Renal cortex interstitium (tissue), 11 donors: ENCODE measurements around the gene CDIPT. TPM values are rescaled to one million over a fixed set of nuclear protein-coding genes. Genes with fewer than 3 reads are reported as not detected.
"Not testable (repeated sequence)": the region's sequence is repeated elsewhere in the genome, so short reads cannot be mapped to it uniquely, and the experiment has no call there.

Experiments used
- DNase-seq, 11 donors: peaks; one replicate each; pipeline ENCODE4 v3.0.0-alpha.2; 2013; ENCODE audit warnings: low read depth in 9 of 11, low spot score in 4 of 11; ENCODE audit errors: extremely low read depth in 1 of 11
- polyA plus RNA-seq, 3 donors: library from polyadenylated mRNA; unstranded; fragments of 120-200 nt; gene quantifications; one replicate each; pipeline ENCODE4 v1.2.1, GENCODE V29; 2013; ENCODE audit not compliant: insufficient read length in 3 of 3

CDIPT gene
- polyA plus RNA-seq, 3 donors: 83.8 to 110 (median 108) TPM

DNA sequence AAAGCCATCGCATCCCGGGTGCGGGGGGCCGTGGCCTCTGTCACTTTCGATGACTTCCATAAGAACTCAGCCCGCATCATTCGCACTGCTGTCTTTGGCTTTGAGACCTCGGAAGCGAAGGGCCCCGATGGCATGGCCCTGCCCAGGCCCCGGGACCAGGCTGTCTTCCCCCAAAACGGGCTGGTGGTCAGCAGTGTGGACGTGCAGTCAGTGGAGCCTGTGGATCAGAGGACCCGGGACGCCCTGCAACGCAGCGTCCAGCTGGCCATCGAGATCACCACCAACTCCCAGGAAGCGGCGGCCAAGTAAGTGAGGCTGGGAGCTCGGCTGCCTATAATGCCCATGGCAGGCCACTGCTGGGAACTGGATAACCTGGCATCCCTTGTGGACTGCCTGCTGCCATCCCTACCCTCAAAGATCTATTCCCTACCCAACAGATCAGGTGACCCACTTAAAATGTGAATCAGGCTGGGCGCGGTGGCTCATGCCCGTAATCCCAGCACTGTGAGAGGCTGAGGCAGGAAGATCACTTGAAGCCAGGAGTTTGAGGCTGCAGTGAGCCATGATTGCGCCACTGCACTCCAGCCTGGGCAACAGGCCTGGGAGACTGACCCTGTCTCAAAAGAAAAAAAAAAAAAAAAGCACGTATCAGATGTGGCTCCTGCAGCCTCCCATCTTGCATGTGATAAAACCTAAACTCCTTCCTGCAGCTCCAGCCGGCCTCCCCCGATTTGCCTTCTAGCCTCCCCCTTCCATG, 18.3 kb downstream of the CDIPT start:
- no peak for DNase-seq

DNA sequence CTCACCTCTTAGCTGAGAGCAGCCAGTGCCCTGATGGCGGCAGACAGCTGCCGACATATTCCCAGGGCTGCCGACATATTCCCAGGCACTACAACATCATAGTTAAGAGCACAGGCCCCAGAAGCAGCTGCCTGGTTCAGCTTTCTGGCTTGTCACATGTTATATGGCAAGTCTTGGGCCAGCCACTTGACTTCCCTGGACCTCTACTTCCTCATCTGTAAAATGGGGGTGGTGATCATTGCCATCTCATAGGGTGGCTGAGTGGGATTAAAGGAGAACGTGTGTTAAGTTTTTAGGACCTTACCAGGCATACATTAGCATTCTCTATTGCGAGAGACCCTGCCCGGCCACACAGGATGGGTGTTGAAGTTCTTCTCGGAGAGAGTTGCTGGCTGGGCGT, 19.1 kb downstream of the CDIPT start:
- no peak for DNase-seq

DNA sequence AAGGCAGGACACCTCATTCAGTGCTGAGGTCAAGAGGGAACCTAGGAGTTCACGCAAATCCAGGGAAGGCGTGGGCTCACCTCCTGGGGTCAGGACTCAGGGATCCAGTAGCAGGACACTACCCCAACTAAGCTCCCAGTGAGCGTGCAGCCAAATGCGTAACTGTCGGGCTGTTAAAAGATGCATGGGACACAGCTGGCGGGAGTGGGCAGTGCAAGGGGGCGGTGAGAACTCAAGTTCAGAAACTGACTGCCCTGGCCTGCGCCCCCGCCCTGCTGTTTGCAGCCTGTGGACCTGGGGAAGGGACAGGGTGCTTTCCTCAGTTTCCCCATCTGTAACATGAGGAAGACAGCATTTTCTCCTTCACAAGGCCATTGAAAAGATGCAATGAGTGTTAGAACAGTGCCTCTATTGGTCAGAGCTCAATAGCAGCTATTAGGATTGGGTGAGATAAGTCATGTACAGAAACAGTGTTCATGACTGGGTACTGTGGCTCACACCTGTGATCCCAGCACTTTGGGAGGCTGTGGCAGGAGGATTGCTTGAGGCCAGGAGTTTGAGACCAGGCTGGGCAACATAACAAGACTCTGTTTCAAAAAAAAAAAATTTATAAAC, 20.2 kb downstream of the CDIPT start:
- no peak for DNase-seq

DNA sequence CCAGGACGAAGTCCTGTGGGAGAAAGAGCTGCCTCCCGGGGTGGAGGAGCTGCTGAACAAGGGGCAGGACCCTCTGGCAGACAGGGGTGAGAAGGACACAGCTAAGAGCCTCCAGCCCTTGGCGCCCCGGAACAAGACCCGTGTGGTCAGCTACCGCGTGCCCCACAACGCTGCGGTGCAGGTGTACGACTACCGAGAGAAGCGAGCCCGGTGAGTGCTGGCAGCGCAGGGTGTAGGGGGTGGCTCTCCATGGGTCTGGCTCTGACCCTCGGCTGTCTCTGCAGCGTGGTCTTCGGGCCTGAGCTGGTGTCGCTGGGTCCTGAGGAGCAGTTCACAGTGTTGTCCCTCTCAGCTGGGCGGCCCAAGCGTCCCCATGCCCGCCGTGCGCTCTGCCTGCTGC, 21.4 kb downstream of the CDIPT start:
- no peak for DNase-seq

DNA sequence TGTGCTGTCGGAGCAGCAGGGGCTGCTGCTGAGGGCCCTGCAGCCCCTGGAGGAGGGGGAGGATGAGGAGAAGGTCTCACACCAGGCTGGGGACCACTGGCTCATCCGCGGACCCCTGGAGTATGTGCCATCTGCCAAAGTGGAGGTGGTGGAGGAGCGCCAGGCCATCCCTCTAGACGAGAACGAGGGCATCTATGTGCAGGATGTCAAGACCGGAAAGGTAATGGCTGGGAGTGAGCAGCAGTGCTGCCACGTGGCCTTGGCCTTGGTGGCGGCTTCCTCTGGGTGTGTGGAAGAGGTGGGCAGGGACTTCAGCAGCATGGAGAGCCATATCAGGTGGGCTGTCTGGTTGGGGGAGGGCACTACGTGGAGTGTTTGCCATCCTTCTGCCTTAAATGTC, 22.8 kb downstream of the CDIPT start:
- DNase-seq: no peak

DNA sequence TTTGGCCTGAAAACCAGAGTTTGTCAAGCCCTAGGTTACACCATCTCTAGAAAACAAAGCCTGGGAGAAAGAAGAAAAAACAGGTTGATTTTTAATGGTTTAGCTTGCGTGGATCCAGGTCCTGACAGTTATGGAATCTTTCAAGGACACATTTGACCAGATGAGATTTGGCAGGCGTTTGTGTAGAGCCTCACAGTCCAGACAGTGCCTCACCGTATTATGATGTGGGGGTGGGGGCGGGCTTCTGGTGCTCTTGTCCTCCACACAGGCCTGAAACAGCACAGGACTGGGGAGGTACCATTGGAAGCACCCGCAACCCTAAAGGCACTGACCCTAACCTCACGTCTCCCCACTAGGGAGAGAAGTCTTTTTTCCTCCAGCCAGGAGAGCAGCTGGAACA, 23.2 kb downstream of the CDIPT start:
- no peak for DNase-seq

DNA sequence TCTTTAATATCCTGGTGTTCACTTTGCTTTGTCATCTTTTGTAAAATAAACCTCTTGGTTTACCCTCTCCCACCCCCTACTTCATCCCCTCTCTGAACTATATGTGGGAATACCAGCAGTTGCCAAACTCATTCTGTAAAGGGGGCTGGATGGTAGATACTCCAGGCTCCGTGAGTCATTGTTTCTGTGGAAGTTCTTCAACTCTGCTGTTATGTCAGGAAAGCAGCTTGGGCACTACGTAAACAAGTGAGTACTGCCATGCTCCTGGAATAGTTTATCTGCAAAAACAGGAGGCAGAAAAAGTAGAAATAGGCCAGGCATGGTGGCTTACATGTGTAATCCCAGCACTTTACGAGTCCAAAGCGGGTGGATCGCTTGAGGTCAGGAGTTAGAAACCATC, 25.2 kb downstream of the CDIPT start:
- DNase-seq: no peak

DNA sequence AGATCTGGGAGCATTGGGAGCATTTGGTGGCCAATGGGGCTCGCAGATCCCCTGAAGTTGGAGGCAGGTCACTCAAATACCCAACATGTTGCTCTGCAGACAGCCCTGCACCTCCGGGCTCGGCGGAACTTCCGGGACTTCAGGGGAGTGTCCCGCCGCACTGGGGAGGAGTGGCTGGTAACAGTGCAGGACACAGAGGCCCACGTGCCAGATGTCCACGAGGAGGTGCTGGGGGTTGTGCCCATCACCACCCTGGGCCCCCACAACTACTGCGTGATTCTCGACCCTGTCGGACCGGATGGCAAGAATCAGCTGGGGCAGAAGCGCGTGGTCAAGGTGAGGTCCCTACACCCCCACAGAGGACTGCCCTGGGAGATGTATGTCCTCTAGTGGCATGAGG, 26.4 kb downstream of the CDIPT start:
- DNase-seq: no peak

DNA sequence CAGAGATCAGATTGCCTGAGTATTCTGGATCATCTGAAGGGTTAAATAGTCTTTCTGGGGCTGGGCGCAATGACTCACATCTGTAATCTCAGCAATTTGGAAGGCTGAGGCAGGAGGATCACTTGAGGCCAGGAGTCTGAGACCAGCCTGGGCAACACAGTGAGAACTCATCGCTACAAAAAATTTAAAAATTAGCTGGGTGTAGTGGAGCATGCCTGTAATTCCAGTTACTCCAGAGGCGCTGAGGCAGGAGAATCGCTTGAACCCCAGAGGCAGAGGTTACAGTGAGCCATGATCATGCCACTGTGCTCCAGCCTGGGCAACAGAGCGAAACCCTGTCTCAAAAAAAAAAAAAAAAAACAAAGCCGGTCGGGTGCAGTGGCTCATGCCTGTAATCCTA, 27.1 kb downstream of the CDIPT start:
- DNase-seq: no peak

DNA sequence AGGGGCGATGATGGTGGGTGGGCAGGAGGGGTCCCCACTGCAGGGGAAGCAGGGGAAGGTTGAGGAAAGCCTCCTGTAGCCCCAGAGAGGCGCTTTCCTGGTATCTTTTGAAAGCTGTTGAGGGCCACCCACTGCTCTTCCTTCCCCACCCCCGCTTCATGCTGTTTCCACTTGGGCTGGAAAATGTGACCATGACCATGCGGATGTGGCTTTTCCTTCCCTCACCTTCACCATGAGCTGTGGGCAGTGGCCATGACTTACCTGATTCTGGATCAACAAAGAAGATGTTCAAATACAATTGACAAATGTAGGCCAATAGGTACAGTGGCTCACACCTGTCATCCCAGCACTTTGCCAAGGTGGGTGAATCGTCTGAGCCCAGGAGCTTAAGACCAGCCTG, 28.9 kb downstream of the CDIPT start:
- no peak for DNase-seq

DNA sequence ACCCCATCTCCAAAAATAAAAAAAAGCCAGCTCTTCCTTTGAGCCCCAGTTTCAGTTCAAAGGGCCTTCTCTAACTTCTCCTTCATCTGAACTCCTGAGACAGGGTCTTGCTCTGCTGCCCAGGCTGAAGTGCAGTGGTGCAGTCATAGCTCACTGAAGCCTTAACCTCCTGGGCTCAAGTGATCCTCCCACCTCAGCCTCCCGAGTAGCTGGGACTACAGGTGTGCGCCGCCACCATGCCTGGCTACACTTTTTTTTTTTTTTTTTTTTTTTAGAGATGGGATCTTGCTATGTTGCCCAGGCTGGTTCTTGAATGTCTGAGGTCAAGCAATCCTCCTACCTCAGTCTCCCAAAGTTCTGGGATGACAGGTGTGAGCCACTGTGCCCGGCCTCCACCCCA, 29.8 kb downstream of the CDIPT start:
- not testable (repeated sequence) for DNase-seq

DNA sequence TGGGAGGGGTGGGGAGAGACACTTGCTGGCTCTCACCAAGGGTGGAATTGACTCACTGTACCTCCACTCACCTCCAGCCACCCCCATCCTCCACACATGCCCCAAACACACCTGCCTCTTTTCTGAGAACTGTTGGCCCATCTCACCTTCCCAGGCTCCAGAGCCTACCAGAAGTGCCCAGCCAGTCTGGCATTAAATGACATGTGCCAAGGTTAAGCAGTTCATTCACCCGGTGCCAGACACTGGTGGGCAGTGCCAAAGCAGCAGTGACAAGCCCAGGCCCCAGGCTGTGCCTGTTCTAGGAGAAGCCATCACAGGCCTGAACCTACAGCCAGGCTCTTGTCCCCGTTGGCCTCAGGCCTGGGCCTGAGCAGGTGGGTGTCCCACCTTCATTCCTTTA, 31.5 kb downstream of the CDIPT start:
- DNase-seq: no peak

DNA sequence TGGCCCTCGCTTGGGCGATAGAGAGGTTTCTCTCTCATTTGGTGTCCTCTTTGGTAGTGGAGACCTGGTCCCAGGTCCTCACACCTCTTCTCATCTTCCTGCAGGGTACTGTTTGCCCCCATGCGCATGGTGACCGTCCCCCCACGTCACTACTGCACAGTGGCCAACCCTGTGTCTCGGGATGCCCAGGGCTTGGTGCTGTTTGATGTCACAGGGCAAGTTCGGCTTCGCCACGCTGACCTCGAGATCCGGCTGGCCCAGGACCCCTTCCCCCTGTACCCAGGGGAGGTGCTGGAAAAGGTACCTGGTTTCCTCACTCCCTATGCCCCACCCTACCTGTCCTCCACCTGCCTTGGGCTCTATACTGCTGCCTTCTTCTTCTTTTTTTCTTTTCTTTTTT, 32.3 kb downstream of the CDIPT start:
- DNase-seq: no peak

DNA sequence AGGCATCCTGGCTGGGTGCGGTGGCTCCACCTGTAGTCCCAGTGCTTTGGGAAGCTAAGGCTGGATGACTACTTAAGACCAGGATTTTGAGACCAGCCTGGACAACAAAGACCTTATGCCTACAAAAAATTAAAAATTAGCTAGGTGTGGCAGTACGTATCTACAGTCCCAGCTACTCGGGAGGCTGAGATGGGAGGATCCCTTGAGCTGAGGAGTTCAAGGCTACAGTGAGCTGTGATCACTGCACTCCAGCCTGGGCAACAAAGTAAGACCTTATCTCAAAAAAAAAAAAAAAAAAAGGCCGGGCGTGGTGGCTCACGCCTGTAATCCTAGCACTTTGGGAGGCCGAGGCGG, 36.7 kb downstream of the CDIPT start:
- no peak for DNase-seq

DNA sequence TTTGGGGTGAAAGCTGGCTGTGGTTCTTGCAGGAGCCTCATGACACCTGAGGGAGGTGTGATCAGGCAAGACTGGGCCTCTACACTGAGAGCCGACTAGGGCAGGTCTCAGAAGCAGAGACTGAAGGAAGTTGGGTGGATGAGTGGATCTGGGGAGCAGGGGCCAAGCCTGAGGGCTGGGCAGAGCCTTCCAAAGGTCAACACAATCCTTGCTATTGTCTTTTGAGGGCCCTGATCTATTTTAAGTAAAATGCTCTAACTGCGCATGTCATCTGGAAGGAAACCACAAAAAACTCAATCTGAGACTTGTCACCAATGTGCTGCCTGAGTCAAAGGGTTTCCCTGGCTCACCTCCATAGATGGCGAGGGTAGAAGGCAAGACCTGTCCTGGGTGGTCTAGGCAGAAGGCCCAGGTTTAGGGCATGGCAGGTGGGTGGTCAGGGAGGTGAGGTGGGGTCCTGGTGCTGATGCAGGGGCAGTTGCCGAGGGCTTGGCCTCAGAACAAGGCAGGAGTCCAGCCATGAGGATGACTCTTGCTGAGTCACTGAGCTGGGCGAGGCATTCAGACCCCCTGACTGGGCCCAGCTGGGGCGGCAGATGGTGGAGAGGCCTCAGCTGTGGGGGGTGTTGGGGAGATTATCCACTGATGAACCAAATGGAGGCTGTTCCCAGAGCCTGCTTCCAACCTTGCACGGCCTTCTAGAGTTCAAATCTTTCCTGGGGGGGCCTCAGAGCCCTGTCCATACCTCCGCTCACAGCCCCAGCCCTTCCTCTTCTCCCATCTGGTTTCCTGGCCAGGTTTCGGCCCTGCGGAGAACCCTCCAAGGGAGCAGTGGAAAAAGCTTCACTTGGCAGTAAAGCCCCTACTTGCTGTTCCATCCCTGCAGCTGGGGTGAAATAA, 37.6 kb downstream of the CDIPT start:
- no peak for DNase-seq

DNA sequence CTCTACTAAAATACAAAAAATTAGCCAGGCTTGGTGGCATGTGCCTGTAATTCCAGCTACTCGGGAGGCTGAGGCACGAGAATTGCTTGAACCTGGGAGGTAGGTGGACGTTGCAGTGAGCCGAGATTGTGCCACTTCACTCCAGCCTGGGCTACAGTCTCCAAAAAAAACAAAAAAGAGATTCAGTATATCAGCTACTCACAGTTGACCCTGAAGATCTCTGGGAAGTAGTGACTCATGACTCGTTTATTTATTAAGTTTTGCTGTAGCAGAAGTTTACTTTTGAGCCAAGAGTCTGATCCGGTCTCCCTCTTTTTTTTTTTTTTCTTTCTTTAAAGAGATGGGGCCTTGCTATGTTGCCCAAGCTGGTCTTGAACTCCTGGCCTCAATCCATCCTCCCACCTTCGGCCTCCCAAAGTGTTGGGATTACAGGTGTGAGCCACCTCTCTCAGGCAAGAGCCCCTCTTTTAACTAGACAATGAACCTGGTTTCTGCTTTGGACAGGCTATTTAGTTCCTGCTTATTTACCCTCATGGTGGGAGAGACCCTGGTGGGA, 38.4 kb downstream of the CDIPT start:
- no peak for DNase-seq

DNA sequence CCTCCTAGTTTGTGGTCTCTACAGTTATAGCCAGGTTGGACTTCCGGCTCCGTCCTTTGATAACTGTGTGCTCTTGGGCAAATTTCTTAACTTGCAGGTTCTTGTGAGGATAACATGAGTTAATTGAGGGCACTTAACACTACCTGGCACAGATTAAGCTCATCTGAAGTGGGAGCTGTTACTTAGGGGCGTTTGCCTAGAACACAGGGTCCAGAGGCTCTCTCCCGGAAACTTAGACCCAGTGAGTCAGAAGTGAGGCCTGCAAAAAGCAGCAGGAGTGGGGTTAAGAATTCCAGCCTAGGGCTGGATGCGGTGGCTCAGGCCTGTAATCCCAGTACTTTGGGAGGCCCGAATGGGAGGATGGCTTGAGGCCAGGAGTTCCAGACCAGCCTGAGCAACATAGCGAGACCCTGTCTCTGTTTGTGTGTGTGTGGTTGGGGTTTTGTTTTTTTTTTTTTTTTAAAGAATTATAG, 41.3 kb downstream of the CDIPT start:
- no peak for DNase-seq

DNA sequence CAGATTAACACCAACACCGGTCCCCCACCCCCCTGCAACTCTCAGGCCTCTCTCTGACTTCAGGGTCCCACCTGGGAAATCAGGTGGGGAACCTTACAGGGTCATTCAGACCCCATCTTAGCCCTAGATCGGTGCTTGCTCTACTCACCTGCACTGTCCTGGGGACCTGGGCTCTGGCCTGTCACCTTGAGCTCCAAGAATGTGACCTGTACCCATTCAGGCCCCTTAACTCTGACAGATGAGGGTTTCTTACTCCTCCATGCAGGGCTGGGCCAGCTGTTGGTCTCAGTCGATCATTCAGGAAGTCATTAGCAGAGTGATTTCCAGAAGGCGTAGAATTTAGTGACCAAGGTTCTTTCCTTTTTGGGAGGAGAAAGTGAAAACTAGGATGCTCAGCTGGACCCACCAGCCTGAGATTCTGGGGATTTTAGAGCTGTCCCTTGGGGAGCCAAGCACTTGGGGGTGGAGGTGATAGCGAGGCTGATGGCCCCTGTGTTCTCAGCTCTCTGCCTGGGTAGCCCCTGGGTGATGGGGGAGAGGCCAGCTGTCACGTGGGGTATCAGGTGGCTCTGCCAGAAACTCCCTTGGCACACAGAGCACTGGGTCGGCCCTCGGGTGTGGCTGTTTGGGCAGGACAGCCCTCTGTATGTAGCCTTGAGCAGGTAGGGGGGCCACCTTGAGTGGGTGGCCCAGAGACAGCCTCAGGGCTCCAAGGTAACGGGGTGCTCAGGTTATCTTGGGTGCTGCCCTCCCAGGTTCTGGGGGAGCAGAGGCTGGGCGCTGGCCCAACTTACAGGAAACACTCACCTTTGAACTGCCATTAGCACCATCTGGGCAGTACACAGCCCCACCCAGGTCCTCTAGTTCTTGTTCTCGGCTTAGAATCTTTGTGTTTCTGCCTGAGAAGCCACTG, 42.0 kb downstream of the CDIPT start:
- DNase-seq: no peak

DNA sequence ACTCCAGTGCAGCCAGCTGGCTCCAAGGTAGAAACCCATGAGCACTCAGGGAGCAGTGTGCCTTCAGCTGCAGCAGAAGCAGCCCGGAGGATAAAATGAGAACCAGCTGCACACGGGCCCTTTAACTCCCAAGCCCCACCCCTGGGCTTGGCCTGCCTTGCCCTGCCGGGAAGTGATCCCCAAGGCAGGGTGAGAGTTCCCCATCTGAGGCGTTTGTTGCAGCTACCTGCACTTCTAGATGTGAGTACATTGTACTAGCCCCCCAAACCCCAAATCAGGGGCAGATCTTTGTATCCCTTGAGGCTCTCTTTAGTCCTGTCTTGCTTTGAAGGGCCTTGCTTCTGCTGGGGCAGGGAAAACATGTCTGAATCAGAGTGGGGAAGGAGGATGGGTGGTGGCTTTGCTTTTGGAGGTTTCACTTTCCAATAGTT, 42.7 kb downstream of the CDIPT start, which contains the start of gene MVP:
MVP (plus strand) TSS at position 192 of the 431 bp plus-strand sequence. CDS start 10,088 bp downstream, outside the sequence.
- no peak for DNase-seq
